Limb (tissue), 2 donors: Measurements from ENCODE around the gene PDCD10.
A peak's percentile ranks its signal among the peaks of the same experiment; 100 is the strongest.

Experiments
- DNase-seq, 2 donors: peaks; one replicate each; pipeline ENCODE4 v3.0.0-alpha.2; 2016; ENCODE audit errors: extremely low spot score in 2 of 2

The PDCD10 gene

DNA sequence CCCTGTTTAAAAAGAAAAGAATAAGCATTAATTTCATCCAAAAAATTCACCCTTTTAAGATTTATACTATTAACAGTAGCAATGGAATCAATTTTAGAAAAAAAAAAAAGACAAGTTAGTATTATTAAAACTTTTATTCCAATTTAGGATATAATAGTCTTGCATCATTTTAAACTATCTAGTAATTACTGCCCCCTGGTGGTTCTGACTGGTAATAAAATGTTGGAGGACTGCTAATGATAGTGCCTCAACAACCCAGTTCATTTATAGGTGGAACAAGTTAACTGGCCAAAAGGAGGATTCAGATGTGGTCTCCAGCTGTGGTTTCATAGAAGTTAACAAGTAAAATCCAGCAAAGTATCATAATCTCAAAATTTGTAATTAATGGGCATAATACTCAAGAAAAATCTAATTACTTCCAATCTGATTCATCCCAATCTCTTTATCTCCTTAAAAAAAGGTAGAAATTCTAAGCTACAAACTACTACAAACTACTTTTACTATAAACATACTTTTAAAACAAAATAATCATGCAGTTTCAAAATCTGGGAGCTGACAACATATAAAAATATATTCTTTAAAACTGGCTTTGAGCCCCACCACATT lies 50.2 kb downstream of the PDCD10 start:
- DNase-seq, result peak; percentile 38 to 53

DNA sequence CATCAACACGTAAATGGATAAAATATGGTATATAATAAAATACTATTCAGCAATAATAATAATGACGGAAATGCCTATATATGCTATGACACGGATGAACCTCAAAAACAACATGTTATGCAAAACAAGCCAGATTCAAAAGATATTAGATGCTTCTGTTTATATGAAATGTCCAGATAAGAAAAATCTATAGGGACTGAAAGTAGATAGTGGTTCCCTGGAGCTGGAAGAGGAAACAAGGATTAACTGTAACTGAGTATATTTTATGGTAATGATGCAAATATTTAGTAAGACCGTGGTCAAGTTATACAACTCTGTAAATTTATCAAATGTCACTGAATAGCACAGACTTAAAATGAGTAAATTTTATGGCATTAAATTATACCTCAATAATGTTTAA lies 55.2 kb downstream of the PDCD10 start:
- DNase-seq, result no peak

DNA sequence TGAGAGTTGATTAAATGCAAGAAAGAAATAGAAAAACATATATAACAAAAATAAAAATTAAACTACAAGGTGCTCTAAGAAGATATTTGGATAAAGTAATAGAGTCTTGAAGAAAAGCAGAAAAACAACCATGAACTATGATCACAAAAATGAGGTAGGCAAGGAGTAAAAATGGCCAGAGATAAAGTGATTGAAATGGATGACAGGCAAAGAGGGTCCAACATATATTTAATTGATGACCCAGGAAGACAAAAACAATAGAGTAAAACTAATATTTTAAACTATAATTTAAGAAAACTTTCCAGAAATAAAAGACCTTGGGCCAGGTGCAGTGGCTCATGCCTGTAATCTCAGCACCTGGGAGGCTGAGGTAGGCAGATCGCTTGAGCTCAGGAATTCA lies 58.8 kb downstream of the PDCD10 start:
- no peak for DNase-seq

DNA sequence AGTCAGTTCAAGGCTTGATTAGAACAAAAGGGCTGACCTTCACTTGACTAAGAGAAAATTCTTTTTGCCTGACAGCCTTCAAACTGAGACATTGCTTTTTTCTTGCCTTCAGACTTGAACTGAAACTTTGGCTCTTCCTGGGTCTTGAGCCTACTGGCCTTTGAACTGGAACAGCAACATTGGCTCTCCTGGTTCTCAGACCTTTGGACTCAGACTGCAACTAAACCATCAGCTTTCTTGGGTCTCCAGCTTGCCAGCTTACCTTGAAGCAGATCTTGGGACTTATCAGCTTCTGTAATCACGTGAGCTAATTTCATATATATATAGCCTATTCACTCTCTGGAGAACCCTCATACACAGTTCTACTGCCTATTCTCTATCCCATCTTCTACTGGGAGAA lies 61.5 kb downstream of the PDCD10 start:
- DNase-seq, result no peak

DNA sequence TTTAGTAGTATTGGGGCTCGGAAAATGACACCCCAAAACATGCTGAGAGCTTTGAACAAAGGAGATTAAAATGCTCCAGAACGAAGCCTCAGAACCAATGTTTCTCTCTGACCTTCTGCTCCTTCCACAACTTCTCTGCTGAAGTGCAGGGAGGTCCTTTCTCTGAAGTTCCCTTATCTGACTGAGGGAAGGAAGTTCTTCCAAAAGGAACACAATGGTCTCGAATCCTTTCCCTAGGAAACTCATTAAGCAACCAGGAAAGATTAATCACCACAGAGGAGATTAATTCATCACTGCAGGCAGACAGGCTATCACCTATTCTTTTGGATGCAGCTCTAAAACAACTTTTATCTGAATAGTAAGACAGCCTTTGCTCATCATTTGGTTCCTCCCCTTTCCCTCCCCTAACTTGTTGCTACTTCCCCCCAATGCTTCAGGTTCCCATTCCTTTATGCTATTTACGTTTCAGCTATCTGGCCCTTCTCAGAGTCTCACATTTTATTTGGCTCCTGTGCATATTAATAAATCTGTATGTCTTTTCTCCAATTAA lies 62.7 kb downstream of the PDCD10 start:
- DNase-seq, result no peak

DNA sequence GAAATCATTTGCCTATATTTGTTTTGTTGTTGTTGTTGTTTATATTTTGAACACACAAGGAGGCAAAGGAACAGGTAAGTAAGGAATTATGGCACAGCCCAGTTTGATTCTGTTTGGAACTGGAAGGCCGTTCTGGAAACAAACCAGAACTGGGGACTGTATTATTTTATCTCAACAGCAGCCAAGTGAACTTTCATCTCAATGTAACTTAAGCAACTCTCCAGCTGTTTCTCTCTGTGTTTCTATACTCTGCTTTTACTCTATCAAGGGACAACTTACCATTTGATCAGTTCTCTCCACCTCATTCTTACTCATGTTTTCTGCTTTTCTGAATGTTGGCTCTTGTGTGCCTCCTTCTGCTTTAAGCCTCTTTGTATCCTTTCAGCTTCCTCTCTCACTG lies 65.0 kb downstream of the PDCD10 start:
- no peak for DNase-seq

DNA sequence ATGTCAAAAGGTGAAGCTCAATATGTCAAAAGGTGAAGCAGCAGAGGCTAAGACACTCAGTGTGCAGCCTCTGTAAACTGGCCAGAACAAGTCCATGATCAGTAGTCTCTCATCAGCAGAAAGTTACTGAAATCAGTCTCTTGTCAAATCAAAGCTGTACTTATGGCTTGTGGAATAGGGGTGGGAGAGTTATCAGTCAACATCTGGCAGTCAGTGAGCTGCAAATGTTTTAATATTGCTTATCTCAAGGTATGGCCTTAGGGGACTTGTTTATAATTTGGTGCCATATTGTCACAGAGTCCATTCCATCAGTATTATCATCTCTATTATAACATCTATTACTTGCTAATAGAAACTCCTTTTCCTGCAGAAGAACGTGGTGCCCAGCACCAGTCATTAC lies 66.0 kb downstream of the PDCD10 start:
- no peak for DNase-seq

DNA sequence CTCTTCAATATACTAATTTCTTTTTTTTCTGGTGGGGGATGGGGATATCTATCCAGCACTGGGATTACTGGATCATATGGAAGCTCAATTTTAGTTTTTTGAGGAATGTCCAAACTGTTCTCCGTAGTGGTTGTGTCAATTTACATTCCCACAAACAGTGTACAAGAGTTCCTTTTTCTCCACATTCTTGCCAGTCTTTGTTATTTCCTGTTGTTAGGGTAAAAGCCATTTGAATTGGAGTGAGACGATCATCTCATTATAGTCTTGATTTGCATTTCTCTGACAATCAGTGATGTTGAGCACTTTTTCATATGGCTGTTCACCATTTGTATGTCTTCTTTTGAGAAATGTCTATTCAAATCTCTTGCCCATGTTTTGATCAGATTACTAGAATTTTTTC lies 68.1 kb downstream of the PDCD10 start:
- no peak for DNase-seq

DNA sequence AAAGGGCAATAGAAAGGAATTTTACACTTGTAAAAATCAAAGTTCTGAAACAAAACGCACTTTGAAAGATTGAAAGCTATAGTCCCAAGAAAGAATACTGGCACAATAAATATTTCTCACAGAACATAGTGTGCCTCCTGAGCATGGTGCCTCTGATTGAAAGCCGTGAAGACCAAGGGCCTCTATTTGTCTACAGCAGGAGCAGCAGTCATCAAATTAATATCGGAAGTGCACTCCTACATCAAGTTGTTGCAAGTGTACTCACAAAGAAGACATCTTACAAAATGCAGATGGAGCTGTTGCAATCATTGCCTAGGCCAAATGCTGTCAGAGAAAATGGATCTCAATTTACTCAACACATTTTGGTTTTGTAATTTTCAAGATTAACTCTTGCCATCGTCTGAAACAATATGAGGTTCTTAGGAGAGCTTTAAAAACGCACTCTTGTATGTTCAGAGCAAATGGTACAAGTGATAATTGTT lies 71.7 kb downstream of the PDCD10 start:
- no peak for DNase-seq

DNA sequence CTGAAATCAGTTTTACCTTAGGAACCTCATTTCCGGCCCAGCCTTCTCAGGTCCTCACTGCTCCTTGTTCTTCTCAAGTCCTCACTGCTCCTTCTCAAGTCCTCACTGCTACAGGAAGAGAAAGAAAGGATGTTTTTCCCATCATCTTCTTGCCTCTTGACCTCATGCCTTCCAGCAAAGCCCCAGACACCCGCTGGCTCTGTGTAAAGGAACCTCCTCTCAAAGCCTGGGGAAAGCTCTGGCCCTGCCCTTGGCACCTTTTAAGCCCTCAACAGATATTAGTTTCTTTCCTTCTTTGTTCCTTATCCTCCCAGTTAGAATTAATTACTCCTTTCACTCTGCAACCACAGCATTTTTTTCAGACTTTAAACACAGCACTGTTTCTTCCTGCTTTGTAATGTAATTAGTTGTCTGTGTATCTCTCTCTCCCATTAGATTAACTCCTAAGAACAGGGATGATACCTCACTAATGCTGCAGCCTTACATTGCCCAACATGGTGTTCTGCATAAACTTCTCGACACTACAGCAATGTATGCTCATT lies 76.9 kb downstream of the PDCD10 start:
- no peak for DNase-seq

DNA sequence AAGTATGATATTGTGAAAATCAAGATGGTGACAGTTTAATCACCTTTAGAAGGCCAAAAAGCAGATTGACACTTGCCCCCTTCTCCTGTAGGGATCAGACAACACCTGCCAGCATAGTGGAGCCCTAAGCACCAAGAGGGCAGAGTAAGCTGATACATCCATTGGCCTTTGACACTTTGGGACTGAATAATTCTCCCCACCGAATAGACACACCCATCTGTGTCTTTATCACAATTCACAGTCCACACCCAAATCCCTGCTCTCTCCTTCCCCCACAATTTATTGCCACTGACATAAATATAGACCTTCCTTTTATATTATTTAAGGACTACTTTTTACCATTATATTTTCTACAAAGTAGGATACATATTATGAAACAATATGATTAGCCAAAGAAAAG lies 77.9 kb downstream of the PDCD10 start:
- no peak for DNase-seq

DNA sequence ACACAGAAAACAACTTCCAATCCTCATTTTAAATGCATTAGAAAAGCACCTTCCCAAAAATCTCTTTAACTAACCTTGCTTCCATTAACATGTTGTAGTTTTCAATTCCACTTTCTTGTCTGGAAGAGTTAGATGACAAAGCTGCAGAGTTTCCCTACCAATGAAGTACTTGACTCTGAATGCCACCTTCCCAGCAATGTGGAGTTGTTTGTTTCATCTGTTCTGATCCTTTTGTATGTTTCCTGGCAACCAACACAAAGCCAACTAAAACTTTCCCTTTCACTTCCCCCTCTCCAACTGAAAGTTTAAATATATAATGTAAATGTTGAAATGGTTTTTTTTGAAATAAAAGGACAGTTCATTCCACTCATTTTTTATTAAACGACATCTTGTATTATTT lies 80.9 kb downstream of the PDCD10 start, which contains the start of gene WDR49:
Gene WDR49 (minus strand): TSS at position 183 of the 400 bp plus-strand sequence. CDS start 517 bp downstream, outside the sequence.
- DNase-seq, result peak in 1 of 2 donors; percentile 5

DNA sequence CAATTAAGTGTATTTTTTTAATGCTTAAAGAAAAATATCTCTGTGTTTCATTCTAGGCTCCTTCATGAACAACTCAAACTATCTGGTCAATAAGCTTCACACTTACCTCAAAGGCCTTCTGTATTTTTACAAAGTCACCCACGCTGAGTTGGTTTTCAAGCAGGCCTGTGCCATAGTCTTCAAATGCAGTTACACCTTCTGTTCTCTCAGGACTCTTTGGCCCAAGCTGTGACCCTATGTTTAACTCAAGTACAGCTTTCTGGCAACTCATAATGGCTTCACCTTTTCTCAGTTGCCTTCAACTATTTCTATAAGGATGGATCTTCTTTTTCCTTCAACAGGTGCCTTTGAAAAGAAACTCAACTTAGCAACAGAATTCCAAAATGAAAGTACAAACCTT lies 81.5 kb downstream of the PDCD10 start:
- no peak for DNase-seq

DNA sequence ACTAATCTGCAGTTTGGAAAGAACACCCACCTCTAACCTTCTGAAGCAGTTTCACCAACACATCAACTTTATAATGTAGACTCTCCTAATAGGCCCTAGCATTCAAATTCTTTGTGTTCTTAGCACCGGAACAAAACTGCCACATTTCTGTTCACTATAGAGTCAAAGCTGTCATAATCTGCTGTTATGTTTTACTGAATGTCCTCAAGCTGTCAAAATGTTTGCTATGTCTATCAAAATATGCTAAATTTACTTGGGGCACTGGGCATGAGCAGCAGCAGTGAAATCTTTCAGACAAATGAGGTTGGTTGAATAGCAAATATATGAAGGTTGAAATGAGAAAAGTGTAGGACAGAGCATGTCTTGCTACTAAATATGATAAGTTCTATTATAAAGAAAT lies 82.9 kb downstream of the PDCD10 start:
- DNase-seq, result no peak

DNA sequence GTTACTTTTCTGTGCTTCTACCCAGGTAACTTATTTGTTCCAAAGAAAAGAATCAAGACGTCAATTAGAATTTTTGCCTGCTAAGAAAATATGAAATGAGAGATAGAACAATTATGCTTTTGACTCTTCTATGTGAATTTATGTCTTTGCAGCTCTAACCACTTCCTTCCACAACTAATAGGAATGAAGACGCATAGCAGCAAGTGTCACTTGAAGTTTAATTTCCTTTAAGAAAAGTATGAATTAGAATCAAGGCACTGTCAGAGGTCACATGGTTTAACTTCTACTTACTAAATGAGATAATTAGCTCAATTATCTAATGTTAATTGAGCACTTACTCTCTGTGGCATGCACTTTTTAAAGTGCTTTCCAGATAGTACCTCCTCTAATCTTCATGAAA lies 84.2 kb downstream of the PDCD10 start:
- DNase-seq, result no peak

DNA sequence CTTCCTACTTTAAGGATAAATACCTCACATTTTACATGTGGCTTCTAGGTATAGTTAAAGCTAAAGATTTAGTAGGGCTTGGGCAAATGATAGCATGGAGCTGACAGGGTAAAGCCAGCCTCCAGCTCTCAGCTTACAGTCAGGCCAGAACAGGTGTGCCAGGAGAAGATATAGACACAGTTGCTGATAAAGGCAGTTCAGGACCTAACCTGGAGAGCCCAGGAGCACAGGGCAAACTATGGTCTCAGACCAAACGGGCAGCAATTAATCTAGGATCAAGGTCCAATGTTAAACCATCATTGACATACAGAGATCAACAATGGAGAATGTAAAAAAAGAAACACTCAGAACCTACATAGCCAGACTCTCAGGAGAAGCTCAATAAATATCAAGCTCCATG lies 84.9 kb downstream of the PDCD10 start:
- DNase-seq, result no peak

DNA sequence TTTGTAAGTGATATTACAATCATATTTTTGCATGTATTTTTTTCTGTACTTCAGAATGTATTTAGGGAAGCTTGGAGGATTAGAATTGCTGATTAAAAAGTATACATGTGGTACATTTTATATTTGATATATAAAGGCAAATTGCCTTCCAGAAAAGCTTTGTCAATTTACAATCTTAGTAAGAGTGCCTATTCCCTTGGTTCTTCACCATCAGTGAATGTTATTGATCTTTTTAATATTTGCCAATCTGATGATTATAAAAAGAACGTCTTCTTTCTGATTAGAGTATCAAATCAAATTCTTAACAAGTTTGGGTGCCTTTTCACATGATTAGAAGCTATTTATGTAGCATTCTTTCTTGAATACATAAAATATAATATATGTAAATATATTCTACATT lies 90.1 kb downstream of the PDCD10 start:
- DNase-seq, result no peak
